Fibroblast of skin of back (primary cell): Measurements from ENCODE around the gene C6orf141.
"Not testable (repeated sequence)": the region's sequence is repeated elsewhere in the genome, so short reads cannot be mapped to it uniquely, and the experiment has no call there.

ENCODE experiments used
- DNase-seq: peaks from one replicate; pipeline ENCODE4 v3.0.0-alpha.2; 2013

The C6orf141 gene

DNA sequence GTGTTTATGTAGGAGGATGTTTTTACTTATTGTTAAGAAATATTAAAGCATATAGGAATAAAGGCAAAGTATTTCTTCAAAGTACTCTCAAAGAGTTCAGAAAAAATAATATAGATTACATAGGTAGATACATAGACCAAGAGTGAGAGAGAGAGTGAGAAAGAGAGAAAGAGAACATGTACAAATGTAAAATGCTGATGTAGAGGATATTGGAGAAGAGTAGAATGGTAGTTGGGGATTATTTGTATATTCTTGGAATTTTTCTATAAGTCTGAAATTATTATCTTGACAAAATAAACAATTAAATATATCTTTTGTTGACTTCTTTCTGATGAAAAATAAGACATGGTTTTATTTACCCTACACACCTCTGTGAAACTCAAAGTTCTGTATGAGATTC is 29.2 kb downstream of the C6orf141 start:
- no peak for DNase-seq

GRCh38 chr6:49582529-49582928 is 32.1 kb downstream of the C6orf141 start:
- no peak for DNase-seq

GRCh38 chr6:49587262-49587661 is 36.8 kb downstream of the C6orf141 start:
- DNase-seq, result not testable (repeated sequence)
